GM06990 (cell line): Measurements from ENCODE around the gene ARHGEF39.
A peak's percentile ranks its signal among the peaks of the same experiment; 100 is the strongest.

ENCODE experiments used
- DNase-seq: peaks from one replicate; pipeline ENCODE4 v3.0.0-alpha.2; 2011; ENCODE audit not compliant: insufficient read length; ENCODE audit errors: extremely low read depth
- H3K27me3 ChIP-seq: replicated peaks from 2 replicates; pipeline ENCODE4 v1.6.0; 2011; ENCODE audit warnings: low read length; ENCODE audit not compliant: control insufficient read depth, insufficient read depth
- H3K36me3 ChIP-seq: 2 replicates; pipeline ENCODE4 v1.5.1; 2011; ENCODE audit warnings: low read length; ENCODE audit not compliant: control insufficient read depth, insufficient read depth
- H3K4me3 ChIP-seq: replicated peaks from 2 replicates; pipeline ENCODE4 v1.5.1; 2011; ENCODE audit warnings: low read depth, mild to moderate bottlenecking, control low read depth, low read length
- TF ChIP-seq, protein P1 (sequence below): IDR thresholded peaks from 2 replicates; pipeline ENCODE4 v1.5.1; 2011; ENCODE audit warnings: low read length, control low read depth, mild to moderate bottlenecking, inconsistent platforms; ENCODE audit not compliant: insufficient read depth, poor library complexity, severe bottlenecking

The ARHGEF39 gene

DNA sequence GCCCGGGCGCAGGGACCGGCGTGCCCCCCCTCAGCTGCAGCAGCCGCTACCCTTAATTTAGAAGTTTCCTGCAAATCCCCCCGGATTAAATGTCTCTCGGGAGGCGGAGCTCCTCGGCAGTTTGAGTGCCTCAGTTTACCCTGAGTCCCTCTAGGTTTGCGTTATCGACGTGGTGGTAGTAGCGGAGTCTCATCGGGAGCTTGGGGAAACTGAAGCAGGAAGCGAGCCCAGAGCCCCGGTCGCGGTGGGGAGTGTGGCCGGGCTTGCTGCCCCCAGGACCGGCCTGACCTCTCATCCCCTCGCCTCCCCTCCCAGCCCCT, 25.3 kb upstream of the ARHGEF39 start:
- DNase-seq: no peak
- Histone ChIP-seq H3K4me3 (peak overlapping the region; percentile 71), H3K36me3 (no peaks in the 10 kb centered on the region), H3K27me3 (no peaks in the 10 kb centered on the region)
- TF ChIP-seq, protein P1, sequence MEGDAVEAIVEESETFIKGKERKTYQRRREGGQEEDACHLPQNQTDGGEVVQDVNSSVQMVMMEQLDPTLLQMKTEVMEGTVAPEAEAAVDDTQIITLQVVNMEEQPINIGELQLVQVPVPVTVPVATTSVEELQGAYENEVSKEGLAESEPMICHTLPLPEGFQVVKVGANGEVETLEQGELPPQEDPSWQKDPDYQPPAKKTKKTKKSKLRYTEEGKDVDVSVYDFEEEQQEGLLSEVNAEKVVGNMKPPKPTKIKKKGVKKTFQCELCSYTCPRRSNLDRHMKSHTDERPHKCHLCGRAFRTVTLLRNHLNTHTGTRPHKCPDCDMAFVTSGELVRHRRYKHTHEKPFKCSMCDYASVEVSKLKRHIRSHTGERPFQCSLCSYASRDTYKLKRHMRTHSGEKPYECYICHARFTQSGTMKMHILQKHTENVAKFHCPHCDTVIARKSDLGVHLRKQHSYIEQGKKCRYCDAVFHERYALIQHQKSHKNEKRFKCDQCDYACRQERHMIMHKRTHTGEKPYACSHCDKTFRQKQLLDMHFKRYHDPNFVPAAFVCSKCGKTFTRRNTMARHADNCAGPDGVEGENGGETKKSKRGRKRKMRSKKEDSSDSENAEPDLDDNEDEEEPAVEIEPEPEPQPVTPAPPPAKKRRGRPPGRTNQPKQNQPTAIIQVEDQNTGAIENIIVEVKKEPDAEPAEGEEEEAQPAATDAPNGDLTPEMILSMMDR: no peak

DNA sequence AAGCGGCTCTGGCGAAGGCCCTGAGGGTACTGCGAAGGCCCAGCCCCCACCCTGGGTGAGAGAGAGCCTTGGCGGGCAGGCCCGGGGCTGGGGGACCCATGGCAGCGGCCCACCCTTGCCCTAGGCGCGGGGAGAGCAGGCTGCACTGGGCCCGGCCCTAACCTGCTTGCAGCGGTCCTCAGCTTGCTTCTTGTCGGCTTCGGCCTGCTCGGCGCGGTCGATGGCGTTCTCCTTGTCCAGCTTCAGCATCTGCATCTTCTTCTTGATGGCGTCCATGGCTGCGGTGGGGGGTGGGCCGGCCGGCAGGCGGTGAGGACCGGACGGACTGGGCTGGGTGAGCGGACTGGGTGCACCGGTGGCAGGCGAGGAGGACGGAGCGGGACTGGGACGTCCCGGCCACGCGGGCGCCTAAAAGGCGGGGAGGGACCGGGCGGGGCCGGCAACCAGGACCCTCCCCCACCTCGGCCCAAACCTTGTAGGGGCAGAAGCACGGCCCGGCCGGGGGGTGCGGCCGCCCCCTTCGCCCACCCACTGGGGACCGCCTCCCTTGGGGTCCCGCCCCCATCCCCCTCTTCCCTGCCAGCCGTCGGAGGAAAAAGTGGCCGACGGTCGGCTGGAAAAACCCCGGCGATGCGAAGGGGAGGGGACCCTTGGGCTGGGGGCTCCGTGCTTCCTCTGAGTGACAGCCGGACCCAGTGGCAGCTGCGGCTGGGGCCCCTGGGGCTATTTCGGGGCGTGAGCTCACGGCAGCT, 24.7 kb upstream of the ARHGEF39 start, which contains the start of gene TPM2:
TPM2 (minus strand) TSS at position 384 of the 752 bp plus-strand sequence; CDS start at position 276, 108 bp downstream.
- TF ChIP-seq, protein P1: no peak
- DNase-seq: no peak
- no peaks in the 10 kb centered on the region for H3K36me3 ChIP-seq
- peak within 1 kb of the TSS; percentile 71 for H3K4me3 ChIP-seq
- no peaks in the 10 kb centered on the region for H3K27me3 ChIP-seq

GRCh38 chr9:35688558-35689541, 23.9 kb upstream of the ARHGEF39 start:
- DNase-seq: no peak
- no peaks in the 10 kb centered on the region for H3K27me3 ChIP-seq
- no peaks in the 10 kb centered on the region for H3K36me3 ChIP-seq
- TF ChIP-seq, protein P1: no peak
- no peak overlapping the region for H3K4me3 ChIP-seq

DNA sequence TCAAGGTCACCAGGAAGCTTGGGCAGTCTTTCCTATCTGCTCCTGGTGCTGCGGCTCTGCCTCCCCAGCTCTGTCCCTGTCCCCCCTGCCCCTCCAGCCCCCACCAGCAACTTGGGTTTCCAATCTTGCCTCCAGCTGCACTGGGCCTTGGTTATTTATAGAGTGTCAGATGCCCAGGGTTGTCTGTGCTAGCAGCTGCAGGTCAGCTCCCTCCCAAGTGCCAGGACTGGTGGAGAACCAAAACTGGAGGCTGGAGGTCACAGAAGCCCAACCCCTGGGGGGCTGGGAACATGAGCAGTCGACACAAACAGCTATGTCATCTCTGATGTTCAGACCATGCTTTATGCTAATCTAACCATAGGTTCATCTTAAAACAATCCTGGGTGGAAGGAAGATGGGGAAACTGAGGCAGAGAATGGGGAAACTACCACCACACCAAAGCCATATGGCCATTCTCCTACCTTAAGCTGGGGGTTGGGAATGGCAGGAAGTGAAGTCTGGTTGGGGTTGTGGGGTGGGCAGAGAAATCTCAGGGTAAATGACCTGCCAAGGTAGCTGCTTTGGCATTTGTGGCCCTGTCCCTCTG, 23.1 kb upstream of the ARHGEF39 start:
- H3K36me3 ChIP-seq: no peaks in the 10 kb centered on the region
- no peak overlapping the region for H3K4me3 ChIP-seq
- TF ChIP-seq, protein P1: no peak
- no peak for DNase-seq
- no peaks in the 10 kb centered on the region for H3K27me3 ChIP-seq

DNA sequence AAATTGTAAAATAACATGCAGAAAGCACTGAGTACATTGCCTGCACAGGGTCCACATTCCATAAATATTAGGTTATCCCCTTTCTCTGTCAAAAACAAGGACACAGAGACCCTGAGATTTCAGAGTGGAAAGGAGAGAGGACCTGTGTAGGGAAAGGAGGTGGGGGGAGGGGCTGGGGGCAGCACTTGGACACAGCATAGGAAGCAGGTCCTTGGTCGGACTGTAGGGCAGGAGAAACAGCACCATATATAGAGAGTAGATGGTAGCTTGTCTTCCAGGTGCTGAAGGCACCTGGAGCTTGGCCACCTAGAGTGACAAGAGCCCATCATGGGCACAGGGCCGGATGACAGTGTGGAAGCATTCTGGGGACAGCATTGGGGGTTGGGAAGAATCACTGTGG, 22.3 kb upstream of the ARHGEF39 start:
- Histone ChIP-seq H3K36me3 (no peaks in the 10 kb centered on the region), H3K27me3 (no peaks in the 10 kb centered on the region), H3K4me3 (no peak overlapping the region)
- TF ChIP-seq, protein P1: no peak
- DNase-seq: no peak
